Fibroblast of peridontal ligament (primary cell): ENCODE results near the gene PRELID1.
"Not testable (repeated sequence)": the region's sequence is repeated elsewhere in the genome, so short reads cannot be mapped to it uniquely, and the experiment has no call there.

Source experiments
- DNase-seq: peaks from one replicate; pipeline ENCODE4 v3.0.0-alpha.2; 2010; ENCODE audit errors: extremely low read depth

PRELID1 gene

GRCh38 chr5:177303121-177303924 is at the start of gene PRELID1, which contains the start of gene RAB24:
Gene PRELID1 (plus strand): TSS chr5:177303799. CDS start chr5:177303986, 187 bp downstream.
Gene RAB24 (minus strand): TSS chr5:177303719. CDS start chr5:177303288, 431 bp downstream.
- DNase-seq: peak; percentile 68

- DNase-seq: no peak
These were observed 47.3 kb upstream of the PRELID1 start for GRCh38 chr5:177256296-177256695.

- not testable (repeated sequence) for DNase-seq
These were observed 44.9 kb upstream of the PRELID1 start for GRCh38 chr5:177258711-177259110.

- DNase-seq: no peak
These were observed 42.6 kb upstream of the PRELID1 start for GRCh38 chr5:177260961-177261360.

GRCh38 chr5:177261510-177261909 is 42.1 kb upstream of the PRELID1 start:
- DNase-seq: no peak

- DNase-seq: no peak
These were observed 39.4 kb upstream of the PRELID1 start for GRCh38 chr5:177264178-177264577.

GRCh38 chr5:177265395-177265794 is 38.2 kb upstream of the PRELID1 start:
- no peak for DNase-seq

- no peak for DNase-seq
These were observed 34.2 kb upstream of the PRELID1 start for GRCh38 chr5:177269232-177269895.

- DNase-seq: no peak
These were observed 33.6 kb upstream of the PRELID1 start for GRCh38 chr5:177269976-177270375.

GRCh38 chr5:177270653-177271052 is 32.9 kb upstream of the PRELID1 start:
- no peak for DNase-seq

GRCh38 chr5:177271113-177271512 is 32.5 kb upstream of the PRELID1 start:
- no peak for DNase-seq

- no peak for DNase-seq
These were observed 27.7 kb upstream of the PRELID1 start for GRCh38 chr5:177275883-177276282.

- DNase-seq: no peak
These were observed 26.7 kb upstream of the PRELID1 start for GRCh38 chr5:177276886-177277285.

GRCh38 chr5:177288191-177288590 is 15.4 kb upstream of the PRELID1 start:
- DNase-seq: no peak

GRCh38 chr5:177290816-177291596 is 12.6 kb upstream of the PRELID1 start:
- DNase-seq: no peak

- DNase-seq: no peak
These were observed 11.9 kb upstream of the PRELID1 start for GRCh38 chr5:177291735-177292134.

- DNase-seq: no peak
These were observed 9.6 kb upstream of the PRELID1 start for GRCh38 chr5:177293819-177294581.

GRCh38 chr5:177294632-177295031 is 9.0 kb upstream of the PRELID1 start:
- no peak for DNase-seq

GRCh38 chr5:177295924-177296323 is 7.7 kb upstream of the PRELID1 start:
- no peak for DNase-seq

- no peak for DNase-seq
These were observed 7.0 kb upstream of the PRELID1 start for GRCh38 chr5:177296581-177296980.

- DNase-seq: no peak
These were observed 5.7 kb upstream of the PRELID1 start for GRCh38 chr5:177297922-177298321.

- no peak for DNase-seq
These were observed 3.9 kb upstream of the PRELID1 start for GRCh38 chr5:177299697-177300096.
